Activated B cell treated with CpG ODN at 0.5 μM for 24 hours (primary cell): Measurements from ENCODE around the gene TMEM168. TPM values are rescaled to one million over a fixed set of nuclear protein-coding genes. Genes with fewer than 3 reads are reported as not detected.

Source experiments
- ATAC-seq: fragments of 200-7000 bp; cut with Tn5 transposase; one replicate; pipeline ENCODE4 v1.10.0; 2021; ENCODE audit warnings: low read depth, mild to moderate bottlenecking, moderate library complexity
- CTCF ChIA-PET: fragments of 350-600 bp; sonication (Branson Sonifier 250); formaldehyde crosslinking; loops from one replicate; lab custom pipeline; 2021; ENCODE audit warnings: antibody characterized with exemption; lab: Charles Lee
- POLR2A ChIA-PET: fragments of 350-600 bp; sonication (Branson Sonifier 250); formaldehyde crosslinking; loops from one replicate; lab custom pipeline; 2021; ENCODE audit warnings: antibody characterized with exemption; lab: Charles Lee
- DNase-seq: peaks from one replicate; pipeline ENCODE4 v3.0.0; 2022
- H3K27ac Mint-ChIP-seq: one replicate; pipeline ENCODE4 v1.8.0; 2020; ENCODE audit warnings: mixed read lengths
- H3K27me3 Mint-ChIP-seq: one replicate; pipeline ENCODE4 v1.8.0; 2021; ENCODE audit warnings: mixed read lengths
- H3K36me3 Mint-ChIP-seq: one replicate; pipeline ENCODE4 v1.8.0; 2021; ENCODE audit warnings: low read depth, mixed read lengths
- H3K4me1 Mint-ChIP-seq: one replicate; pipeline ENCODE4 v1.8.0; 2021; ENCODE audit warnings: mixed read lengths
- H3K4me3 Mint-ChIP-seq: one replicate; pipeline ENCODE4 v1.8.0; 2020; ENCODE audit warnings: mild to moderate bottlenecking, mixed read lengths
- H3K9me3 Mint-ChIP-seq: one replicate; pipeline ENCODE4 v1.8.0; 2020; ENCODE audit warnings: mixed read lengths
- intact Hi-C: fragments of 100-400 bp; cut with micrococcal nuclease; formaldehyde crosslinking; loops from one replicate; pipeline ENCODE4 v1.15.1; 2024
- total RNA-seq: library from RNA; stranded (reverse); gene quantifications from 2 replicates; pipeline ENCODE4 v1.2.3, GENCODE V29; 2022
- TF ChIP-seq, protein P1 (sequence below): fragments of 200-600 bp; IDR thresholded peaks from one replicate; pipeline ENCODE4 v1.8.0; 2022; ENCODE audit warnings: antibody characterized with exemption, mild to moderate bottlenecking

The TMEM168 gene
- total RNA-seq, 1 donor from 2014 or later = 24.2 TPM

DNA sequence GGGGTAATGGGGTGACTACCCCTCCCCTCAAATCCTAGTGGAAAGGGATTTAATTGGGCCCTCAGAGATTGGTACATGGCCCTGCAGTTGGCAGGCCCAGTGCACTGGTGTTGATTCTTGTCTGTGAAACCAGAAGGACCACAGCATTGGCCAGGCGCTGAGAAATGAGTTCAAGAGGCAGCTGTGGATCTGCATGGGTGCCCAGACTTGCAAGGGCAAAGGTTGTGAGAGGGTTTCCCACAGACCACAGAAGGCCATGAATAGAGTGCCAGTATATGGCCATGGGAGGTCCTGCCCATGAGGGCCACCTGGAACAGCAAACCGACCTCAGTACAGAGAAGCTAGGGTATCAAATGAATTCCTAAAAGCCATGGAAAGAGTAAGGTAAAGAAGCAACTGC lies 32.9 kb downstream of the TMEM168 start:
- CTCF ChIA-PET = no interaction called here
- H3K27ac Mint-ChIP-seq = no peak overlapping the region
- H3K4me1 Mint-ChIP-seq = no peaks in the 10 kb centered on the region
- DNase-seq (no peak), ATAC-seq (no peak)
- H3K9me3 Mint-ChIP-seq = no peaks in the 10 kb centered on the region
- H3K4me3 Mint-ChIP-seq = no peak overlapping the region
- H3K27me3 Mint-ChIP-seq = no peaks in the 10 kb centered on the region
- POLR2A ChIA-PET = no interaction called here
- intact Hi-C loops = no loop called here
- H3K36me3 Mint-ChIP-seq = no peaks in the 10 kb centered on the region
- TF ChIP-seq, protein P1, sequence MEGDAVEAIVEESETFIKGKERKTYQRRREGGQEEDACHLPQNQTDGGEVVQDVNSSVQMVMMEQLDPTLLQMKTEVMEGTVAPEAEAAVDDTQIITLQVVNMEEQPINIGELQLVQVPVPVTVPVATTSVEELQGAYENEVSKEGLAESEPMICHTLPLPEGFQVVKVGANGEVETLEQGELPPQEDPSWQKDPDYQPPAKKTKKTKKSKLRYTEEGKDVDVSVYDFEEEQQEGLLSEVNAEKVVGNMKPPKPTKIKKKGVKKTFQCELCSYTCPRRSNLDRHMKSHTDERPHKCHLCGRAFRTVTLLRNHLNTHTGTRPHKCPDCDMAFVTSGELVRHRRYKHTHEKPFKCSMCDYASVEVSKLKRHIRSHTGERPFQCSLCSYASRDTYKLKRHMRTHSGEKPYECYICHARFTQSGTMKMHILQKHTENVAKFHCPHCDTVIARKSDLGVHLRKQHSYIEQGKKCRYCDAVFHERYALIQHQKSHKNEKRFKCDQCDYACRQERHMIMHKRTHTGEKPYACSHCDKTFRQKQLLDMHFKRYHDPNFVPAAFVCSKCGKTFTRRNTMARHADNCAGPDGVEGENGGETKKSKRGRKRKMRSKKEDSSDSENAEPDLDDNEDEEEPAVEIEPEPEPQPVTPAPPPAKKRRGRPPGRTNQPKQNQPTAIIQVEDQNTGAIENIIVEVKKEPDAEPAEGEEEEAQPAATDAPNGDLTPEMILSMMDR = no peak

DNA sequence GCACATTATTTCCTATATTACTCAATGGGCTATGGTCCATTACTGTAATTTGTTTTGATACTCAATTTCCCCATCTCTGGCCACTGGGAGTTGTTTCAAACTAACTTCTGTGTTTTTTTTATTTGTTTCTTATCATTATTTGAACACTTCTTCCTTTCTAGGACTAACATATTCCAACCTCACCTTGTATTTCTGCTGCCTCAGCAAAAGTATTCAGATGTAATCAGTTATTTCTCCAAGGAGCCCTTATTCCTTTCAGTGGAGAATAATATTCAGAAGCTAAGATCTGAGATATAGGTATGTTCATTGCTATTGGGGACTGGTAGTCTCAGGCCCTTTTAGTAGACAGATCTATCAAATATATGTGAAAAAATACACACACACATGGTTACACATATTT lies 36.9 kb downstream of the TMEM168 start:
- intact Hi-C loops = no loop called here
- Mint-ChIP-seq H3K36me3 (no peaks in the 10 kb centered on the region), H3K27me3 (no peaks in the 10 kb centered on the region), H3K4me3 (no peak overlapping the region), H3K9me3 (no peaks in the 10 kb centered on the region), H3K27ac (no peak overlapping the region), H3K4me1 (no peaks in the 10 kb centered on the region)
- TF ChIP-seq, protein P1 = no peak
- DNase-seq = no peak
- ChIA-PET POLR2A (no interaction called here), CTCF (no interaction called here)
- no peak for ATAC-seq

DNA sequence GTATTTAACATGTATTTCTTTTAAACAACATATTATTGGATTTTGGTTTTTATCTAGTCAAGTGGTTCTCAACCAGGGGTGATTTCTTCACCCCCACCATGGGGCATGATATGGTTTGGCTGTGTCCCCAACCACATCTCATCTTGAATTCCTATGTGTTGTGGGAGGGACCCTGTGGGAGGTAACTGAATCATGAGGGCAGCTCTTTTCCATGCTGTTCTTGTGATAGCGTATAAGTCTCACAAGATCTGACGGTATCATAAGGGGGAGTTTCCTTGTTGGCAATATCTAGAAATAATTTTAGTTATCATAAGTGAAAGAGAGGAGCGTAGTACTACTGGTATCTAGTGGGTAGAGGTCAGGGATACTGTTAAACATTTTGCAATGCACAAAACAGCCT lies 37.6 kb downstream of the TMEM168 start:
- POLR2A ChIA-PET = no interaction called here
- H3K27ac Mint-ChIP-seq = no peak overlapping the region
- no peaks in the 10 kb centered on the region for H3K4me1 Mint-ChIP-seq
- H3K4me3 Mint-ChIP-seq = no peak overlapping the region
- CTCF ChIA-PET = no interaction called here
- no peaks in the 10 kb centered on the region for H3K9me3 Mint-ChIP-seq
- H3K27me3 Mint-ChIP-seq = no peaks in the 10 kb centered on the region
- intact Hi-C loops = no loop called here
- H3K36me3 Mint-ChIP-seq = no peaks in the 10 kb centered on the region
- TF ChIP-seq, protein P1 = no peak
- ATAC-seq (no peak), DNase-seq (no peak)

DNA sequence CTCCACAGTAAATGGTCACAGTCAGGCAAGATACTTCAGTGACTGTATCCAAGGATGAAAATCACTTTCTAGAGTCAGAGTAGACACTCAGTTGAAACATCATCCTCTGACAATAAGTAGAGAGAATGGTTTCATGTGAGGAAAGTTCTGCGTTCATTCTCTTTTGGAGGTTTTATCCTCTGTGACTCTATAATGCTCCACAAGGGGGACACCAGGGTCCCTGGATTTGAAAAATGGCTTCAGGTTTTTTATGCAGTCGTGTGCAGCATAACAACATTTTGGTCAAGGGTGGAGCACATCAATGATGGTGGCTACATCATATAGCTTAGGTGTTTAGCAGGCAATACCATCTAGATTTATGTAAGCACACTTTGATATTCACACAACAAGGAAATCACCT lies 40.4 kb downstream of the TMEM168 start:
- ATAC-seq = no peak
- H3K4me1 Mint-ChIP-seq = no peaks in the 10 kb centered on the region
- no peak for DNase-seq
- intact Hi-C loops = no loop called here
- H3K9me3 Mint-ChIP-seq = no peaks in the 10 kb centered on the region
- no peaks in the 10 kb centered on the region for H3K27me3 Mint-ChIP-seq
- H3K4me3 Mint-ChIP-seq = no peak overlapping the region
- TF ChIP-seq, protein P1 = no peak
- POLR2A ChIA-PET = no interaction called here
- H3K36me3 Mint-ChIP-seq = no peaks in the 10 kb centered on the region
- CTCF ChIA-PET = no interaction called here
- H3K27ac Mint-ChIP-seq = no peak overlapping the region

DNA sequence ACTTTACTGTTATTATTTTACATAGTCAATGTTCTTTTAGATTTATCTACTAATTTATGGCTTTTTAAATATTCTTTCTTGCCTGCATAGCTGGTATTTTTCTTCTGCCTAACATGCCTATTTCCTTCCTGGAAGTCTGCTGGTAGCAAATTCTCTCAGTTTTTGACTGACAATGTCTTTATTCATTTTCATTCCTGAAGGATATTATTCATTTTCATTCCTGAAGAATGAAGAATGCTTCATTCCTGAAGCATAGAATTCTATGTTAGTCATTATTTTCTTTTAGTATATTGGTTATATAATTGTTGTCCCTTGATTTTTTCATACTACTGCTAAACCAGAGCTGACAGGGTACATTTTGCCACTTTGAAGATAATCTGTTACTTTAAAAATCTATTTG lies 41.8 kb downstream of the TMEM168 start:
- CTCF ChIA-PET = no interaction called here
- H3K36me3 Mint-ChIP-seq = no peaks in the 10 kb centered on the region
- no peak overlapping the region for H3K27ac Mint-ChIP-seq
- ATAC-seq (no peak), DNase-seq (no peak)
- intact Hi-C loops = no loop called here
- no peaks in the 10 kb centered on the region for H3K9me3 Mint-ChIP-seq
- no peak overlapping the region for H3K4me3 Mint-ChIP-seq
- H3K27me3 Mint-ChIP-seq = peaks cover under 1% of the 10 kb centered on the region
- POLR2A ChIA-PET = no interaction called here
- no peaks in the 10 kb centered on the region for H3K4me1 Mint-ChIP-seq
- TF ChIP-seq, protein P1 = no peak
